ENCODE measurements around the gene EIF2B1.
A peak's percentile ranks its signal among the peaks of the same experiment; 100 is the strongest.

The EIF2B1 gene

GRCh38 chr12:123670882-123671728 is 37.6 kb upstream of the EIF2B1 start, which contains the start of gene TCTN2:
Gene TCTN2, plus strand, starts transcription at chr12:123671113. Its CDS starts 128 bp downstream, at chr12:123671241.
- TF ChIP-seq, protein P1, sequence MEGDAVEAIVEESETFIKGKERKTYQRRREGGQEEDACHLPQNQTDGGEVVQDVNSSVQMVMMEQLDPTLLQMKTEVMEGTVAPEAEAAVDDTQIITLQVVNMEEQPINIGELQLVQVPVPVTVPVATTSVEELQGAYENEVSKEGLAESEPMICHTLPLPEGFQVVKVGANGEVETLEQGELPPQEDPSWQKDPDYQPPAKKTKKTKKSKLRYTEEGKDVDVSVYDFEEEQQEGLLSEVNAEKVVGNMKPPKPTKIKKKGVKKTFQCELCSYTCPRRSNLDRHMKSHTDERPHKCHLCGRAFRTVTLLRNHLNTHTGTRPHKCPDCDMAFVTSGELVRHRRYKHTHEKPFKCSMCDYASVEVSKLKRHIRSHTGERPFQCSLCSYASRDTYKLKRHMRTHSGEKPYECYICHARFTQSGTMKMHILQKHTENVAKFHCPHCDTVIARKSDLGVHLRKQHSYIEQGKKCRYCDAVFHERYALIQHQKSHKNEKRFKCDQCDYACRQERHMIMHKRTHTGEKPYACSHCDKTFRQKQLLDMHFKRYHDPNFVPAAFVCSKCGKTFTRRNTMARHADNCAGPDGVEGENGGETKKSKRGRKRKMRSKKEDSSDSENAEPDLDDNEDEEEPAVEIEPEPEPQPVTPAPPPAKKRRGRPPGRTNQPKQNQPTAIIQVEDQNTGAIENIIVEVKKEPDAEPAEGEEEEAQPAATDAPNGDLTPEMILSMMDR (IDR thresholded peaks at IDR 0.05; ENCODE audit: low read depth, low read length): no peak

GRCh38 chr12:123667771-123668170 is 34.3 kb upstream of the EIF2B1 start:
- DNase-seq (ENCODE audit: extremely low read depth, low read depth): no peak
- TF ChIP-seq, protein P1 (IDR thresholded peaks at IDR 0.05; ENCODE audit: low read depth, low read length): no peak

More at GRCh38 chr12:123670882-123671728, 37.6 kb upstream of the EIF2B1 start, which contains the start of gene TCTN2:
- peak; percentile 75 for DNase-seq (ENCODE audit: extremely low read depth, low read depth)

DNA sequence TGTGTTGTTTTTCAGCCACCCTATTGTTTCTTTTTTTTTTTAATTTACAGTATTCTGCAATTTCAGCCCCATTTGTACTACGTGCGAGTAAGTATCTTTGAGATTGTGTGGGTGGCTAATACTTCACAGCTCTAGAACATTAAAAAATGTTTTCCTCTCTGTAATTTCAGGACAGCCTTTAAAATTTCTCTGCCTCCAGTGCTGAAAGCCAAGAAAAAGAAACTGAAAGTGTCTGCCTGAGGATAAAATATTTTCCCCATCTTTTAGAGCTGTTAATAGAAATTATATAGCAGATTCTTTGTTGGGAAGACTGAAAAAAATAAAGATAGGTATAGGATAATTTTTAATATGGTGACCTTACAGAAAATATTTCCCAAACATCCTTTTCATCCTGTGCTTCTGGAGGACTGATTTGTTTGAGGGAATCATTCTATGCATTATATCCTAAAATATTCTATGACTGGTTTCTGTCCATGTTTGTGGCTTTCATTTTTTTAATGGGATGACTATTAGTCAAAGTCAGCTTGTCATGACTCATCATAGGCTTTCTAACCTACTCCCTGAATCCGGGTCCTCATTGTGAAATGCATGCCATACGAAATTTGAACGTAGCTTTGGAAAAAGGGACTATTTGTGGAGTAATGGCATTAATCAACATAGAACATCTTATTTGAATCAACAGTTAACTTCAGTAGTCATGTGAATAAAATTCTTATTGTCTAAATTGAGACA is 26.7 kb upstream of the EIF2B1 start:
- TF ChIP-seq, protein P1 (IDR thresholded peaks at IDR 0.05; ENCODE audit: low read depth, low read length): no peak
- peak; percentile 62 for DNase-seq (ENCODE audit: extremely low read depth, low read depth)

DNA sequence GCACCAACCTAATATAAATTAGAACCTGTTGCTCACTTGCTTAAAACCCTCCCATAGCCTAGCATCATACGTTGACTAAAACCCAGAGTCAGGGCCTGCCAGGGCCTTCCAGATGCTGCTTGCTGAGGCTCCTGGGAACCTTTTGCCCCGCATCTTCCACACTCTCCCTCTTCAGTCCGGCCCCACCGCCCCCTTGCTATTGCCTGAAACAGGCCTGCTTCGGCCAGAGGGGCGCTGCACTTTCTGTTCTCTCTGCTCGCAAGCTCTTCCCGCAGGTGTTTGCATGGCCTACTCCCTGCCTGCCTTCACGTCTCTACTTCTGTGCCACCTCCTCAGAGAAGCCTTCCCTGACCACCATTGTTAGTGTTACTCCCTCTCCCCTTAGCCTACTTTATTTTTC is 23.7 kb upstream of the EIF2B1 start:
- DNase-seq (ENCODE audit: extremely low read depth, low read depth): no peak
- TF ChIP-seq, protein P1 (IDR thresholded peaks at IDR 0.05; ENCODE audit: low read depth, low read length): no peak

DNA sequence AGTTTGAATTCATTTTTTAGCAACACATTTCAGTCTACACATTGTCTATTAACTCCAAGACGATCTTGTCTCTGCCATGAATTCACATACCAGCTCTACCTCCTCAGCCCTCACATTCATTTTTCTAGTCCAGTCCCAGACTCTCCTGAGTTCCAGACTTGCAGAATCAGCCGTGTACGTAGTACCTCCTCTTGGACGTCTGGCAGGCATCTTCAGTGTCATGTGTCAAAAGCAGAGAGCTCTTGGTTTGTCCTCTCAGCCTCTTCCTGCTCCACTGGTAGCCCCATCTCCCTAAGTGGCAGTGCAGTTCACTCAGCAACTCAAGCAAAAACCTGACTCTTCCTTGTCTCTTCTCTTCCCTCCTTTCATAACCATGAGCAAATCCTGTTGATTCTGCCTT is 22.9 kb upstream of the EIF2B1 start:
- TF ChIP-seq, protein P1 (IDR thresholded peaks at IDR 0.05; ENCODE audit: low read depth, low read length): no peak
- no peak for DNase-seq (ENCODE audit: extremely low read depth, low read depth)

GRCh38 chr12:123655420-123655819 is 21.9 kb upstream of the EIF2B1 start:
- no peak for DNase-seq (ENCODE audit: extremely low read depth, low read depth)

More at GRCh38 chr12:123655420-123655819, 21.9 kb upstream of the EIF2B1 start:
- TF ChIP-seq, protein P1 (IDR thresholded peaks at IDR 0.05; ENCODE audit: low read depth, low read length): no peak

All from AG09319 (cell line).